A673 (cell line): Measurements from ENCODE around the gene DERL2. TPM values are rescaled to one million over a fixed set of nuclear protein-coding genes. Genes with fewer than 3 reads are reported as not detected.

Source experiments
- BruUV-seq: library from RNA; stranded (reverse); fragments of 400-500 nt; replicated peaks from 2 replicates; lab custom pipeline; 2021; lab: Mats Ljungman, UMichigan
- CTCF ChIA-PET: fragments of 300-600 bp; sonication (Branson Sonifier 250); formaldehyde crosslinking; loops from one replicate; lab custom pipeline; 2022; ENCODE audit warnings: antibody characterized with exemption; lab: Charles Lee
- POLR2A ChIA-PET: fragments of 300-600 bp; sonication (Branson Sonifier 250); formaldehyde crosslinking; loops from one replicate; lab custom pipeline; 2022; ENCODE audit warnings: antibody characterized with exemption; ENCODE audit not compliant: low non-redundant PET; lab: Charles Lee
- DNase-seq: peaks from one replicate; pipeline ENCODE4 v3.0.0-alpha.2; 2015; ENCODE audit warnings: low spot score
- H3K27ac ChIP-seq: fragments of 200-600 bp; sonication (generic); 2 replicates; pipeline ENCODE4 v1.5.1; 2016; ENCODE audit warnings: mixed run types, low read depth, mild to moderate bottlenecking, mixed read lengths, antibody characterized with exemption, low read length; ENCODE audit not compliant: poor library complexity, severe bottlenecking
- H3K27me3 ChIP-seq: fragments of 200-600 bp; sonication (generic); replicated peaks from 2 replicates; pipeline ENCODE4 v1.6.1; 2017; ENCODE audit warnings: mixed run types, low read depth, mild to moderate bottlenecking, mixed read lengths, antibody characterized with exemption, low read length; ENCODE audit not compliant: insufficient read depth, poor library complexity
- H3K36me3 ChIP-seq: fragments of 200-600 bp; sonication (generic); 2 replicates; pipeline ENCODE4 v1.6.1; 2016; ENCODE audit warnings: mixed run types, mild to moderate bottlenecking, mixed read lengths, antibody characterized with exemption, low read length; ENCODE audit not compliant: insufficient read depth, poor library complexity, severe bottlenecking
- H3K4me1 ChIP-seq: fragments of 200-600 bp; sonication (generic); 2 replicates; pipeline ENCODE4 v1.6.1; 2017; ENCODE audit warnings: mixed run types, mild to moderate bottlenecking, mixed read lengths, antibody characterized with exemption, low read length; ENCODE audit not compliant: insufficient read depth, poor library complexity, severe bottlenecking
- H3K4me3 ChIP-seq: fragments of 200-600 bp; sonication (generic); 2 replicates; pipeline ENCODE4 v1.5.1; 2016; ENCODE audit warnings: low read depth, mixed run types, mild to moderate bottlenecking, mixed read lengths, low read length; ENCODE audit not compliant: poor library complexity, severe bottlenecking
- H3K9me3 ChIP-seq: fragments of 200-600 bp; sonication (generic); 2 replicates; pipeline ENCODE4 v1.6.1; 2016; ENCODE audit warnings: mixed run types, low read depth, mild to moderate bottlenecking, mixed read lengths, antibody characterized with exemption, low read length; ENCODE audit not compliant: poor library complexity, severe bottlenecking
- EZH2 ChIP-seq: fragments of 200-600 bp; sonication (generic); IDR thresholded peaks from 2 replicates; pipeline ENCODE4 v1.6.1; 2017; ENCODE audit warnings: borderline replicate concordance, low read depth, mild to moderate bottlenecking, mixed read lengths, antibody characterized with exemption, low read length; ENCODE audit not compliant: poor library complexity, severe bottlenecking
- intact Hi-C: fragments of 100-400 bp; cut with micrococcal nuclease; formaldehyde crosslinking; loops from one replicate; pipeline ENCODE4 v1.10.0; 2022; ENCODE audit not compliant: unreplicated experiment
- total RNA-seq: library from RNA; stranded (reverse); gene quantifications from 2 replicates; pipeline ENCODE4 v1.2.3, GENCODE V29; 2021
- TF ChIP-seq, protein P1 (sequence below): fragments of 300-800, 200-600 bp; sonication (generic); conservative IDR thresholded peaks from 2 replicates; pipeline ENCODE4 v1.5.1; 2017; ENCODE audit warnings: low read depth, mild to moderate bottlenecking, antibody characterized with exemption, low read length, moderate library complexity, mixed read lengths

Gene DERL2
- total RNA-seq, 1 experiment from 2014 or later: 97.0 TPM

DNA sequence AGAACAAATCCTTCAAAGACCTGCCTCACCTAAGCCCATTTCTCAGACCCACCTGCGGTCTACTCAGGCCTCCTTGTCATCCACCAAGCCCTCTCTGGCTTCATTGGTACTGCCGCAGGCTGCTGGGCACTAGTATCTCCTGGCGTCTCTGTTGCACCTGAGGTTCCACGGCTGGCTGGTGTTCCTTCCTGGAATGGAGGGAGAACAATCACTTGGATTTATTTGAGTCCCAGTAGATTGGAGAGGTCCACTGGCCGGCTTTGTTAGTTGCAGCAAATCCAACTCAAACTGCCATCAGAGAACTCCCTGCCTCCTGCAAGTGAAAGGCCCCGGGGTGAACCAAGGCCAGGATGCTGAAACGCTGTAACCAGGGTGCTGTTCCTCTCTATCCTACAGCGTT is 15.7 kb upstream of the DERL2 start:
- BruUV-seq: no TSS peak
- ChIA-PET POLR2A (no interaction called here), CTCF (no interaction called here)
- H3K9me3 ChIP-seq: no peaks in the 10 kb centered on the region
- intact Hi-C loops: no loop called here
- H3K27ac ChIP-seq: no peak overlapping the region
- no peaks in the 10 kb centered on the region for H3K36me3 ChIP-seq
- TF ChIP-seq, protein P1, sequence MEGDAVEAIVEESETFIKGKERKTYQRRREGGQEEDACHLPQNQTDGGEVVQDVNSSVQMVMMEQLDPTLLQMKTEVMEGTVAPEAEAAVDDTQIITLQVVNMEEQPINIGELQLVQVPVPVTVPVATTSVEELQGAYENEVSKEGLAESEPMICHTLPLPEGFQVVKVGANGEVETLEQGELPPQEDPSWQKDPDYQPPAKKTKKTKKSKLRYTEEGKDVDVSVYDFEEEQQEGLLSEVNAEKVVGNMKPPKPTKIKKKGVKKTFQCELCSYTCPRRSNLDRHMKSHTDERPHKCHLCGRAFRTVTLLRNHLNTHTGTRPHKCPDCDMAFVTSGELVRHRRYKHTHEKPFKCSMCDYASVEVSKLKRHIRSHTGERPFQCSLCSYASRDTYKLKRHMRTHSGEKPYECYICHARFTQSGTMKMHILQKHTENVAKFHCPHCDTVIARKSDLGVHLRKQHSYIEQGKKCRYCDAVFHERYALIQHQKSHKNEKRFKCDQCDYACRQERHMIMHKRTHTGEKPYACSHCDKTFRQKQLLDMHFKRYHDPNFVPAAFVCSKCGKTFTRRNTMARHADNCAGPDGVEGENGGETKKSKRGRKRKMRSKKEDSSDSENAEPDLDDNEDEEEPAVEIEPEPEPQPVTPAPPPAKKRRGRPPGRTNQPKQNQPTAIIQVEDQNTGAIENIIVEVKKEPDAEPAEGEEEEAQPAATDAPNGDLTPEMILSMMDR: no peak
- no peak for TF ChIP-seq EZH2
- H3K4me1 ChIP-seq: peaks cover 8% of the 10 kb centered on the region
- no peak for DNase-seq
- H3K27me3 ChIP-seq: peaks cover 9% of the 10 kb centered on the region
- no peak overlapping the region for H3K4me3 ChIP-seq

- Histone ChIP-seq H3K9me3 (no peaks in the 10 kb centered on the region), H3K27ac (no peak overlapping the region), H3K36me3 (no peaks in the 10 kb centered on the region), H3K4me1 (peaks cover 8% of the 10 kb centered on the region), H3K27me3 (peaks cover 9% of the 10 kb centered on the region), H3K4me3 (peak overlapping the region; percentile 73)
- ChIA-PET CTCF (no interaction called here), POLR2A (no interaction called here)
- BruUV-seq: no TSS peak
- TF ChIP-seq, protein P1: no peak
- no peak for TF ChIP-seq EZH2
- intact Hi-C loops: no loop called here
- peak; percentile 95 for DNase-seq
Observed at GRCh38 chr17:5500589-5501391, 14.8 kb upstream of the DERL2 start.

- TF ChIP-seq, protein P1: no peak
- no peak for TF ChIP-seq EZH2
- BruUV-seq: no TSS peak
- Histone ChIP-seq H3K36me3 (no peaks in the 10 kb centered on the region), H3K27me3 (peaks cover 9% of the 10 kb centered on the region), H3K4me3 (peak overlapping the region; percentile 73), H3K9me3 (no peaks in the 10 kb centered on the region), H3K27ac (no peak overlapping the region), H3K4me1 (peaks cover 8% of the 10 kb centered on the region)
- ChIA-PET CTCF (no interaction called here), POLR2A (no interaction called here)
- intact Hi-C loops: no loop called here
- no peak for DNase-seq
Observed at GRCh38 chr17:5500247-5500588, 14.2 kb upstream of the DERL2 start.
